Lower leg skin (tissue), 4 donors: ENCODE data around the gene FAM120A. TPM values are rescaled to one million over a fixed set of nuclear protein-coding genes. Genes with fewer than 3 reads are reported as not detected.
A peak's percentile ranks its signal among the peaks of the same experiment; 100 is the strongest.

Experiments
- DNase-seq, 2 donors: peaks; one replicate each; pipeline ENCODE4 v3.0.0-alpha.2; 2019; ENCODE audit warnings: low spot score in 2 of 2
- H3K4me3 ChIP-seq: fragments of 200-600 bp; sonication (generic); 2 replicates; pipeline ENCODE4 v1.5.1; 2017; ENCODE audit warnings: mild to moderate bottlenecking, low read depth; ENCODE audit not compliant: poor library complexity, severe bottlenecking
- POLR2A ChIP-seq, 2 donors: fragments of 450-650 bp; IDR thresholded peaks; one replicate each; pipeline ENCODE4 v1.6.1; 2016 to 2017; ENCODE audit warnings: antibody characterized with exemption in 2 of 2, mild to moderate bottlenecking in 1 of 2, moderate library complexity in 1 of 2
- WGBS, 2 donors: methylation state at CpG; one replicate each; pipeline ENCODE4 v1.1.5; 2018; 5-methylcytosine and 5-hydroxymethylcytosine counted together
- intact Hi-C: fragments of 100-400 bp; cut with DNase I; formaldehyde crosslinking; loops from one replicate; pipeline ENCODE4 v1.15.0; 2023; ENCODE audit warnings: low total_unique reads
- total RNA-seq, 4 donors: library from RNA; depleted of rRNA; stranded (reverse); fragments of >200 nt; gene quantifications; one replicate each; pipeline ENCODE4 v1.1.0, GENCODE V29; 2016
- TF ChIP-seq, protein P1 (sequence below), 3 donors: fragments of 450-650 bp; IDR thresholded peaks; one replicate each; pipeline ENCODE4 v1.5.1; 2016; ENCODE audit warnings: antibody characterized with exemption in 3 of 3, mild to moderate bottlenecking in 3 of 3, moderate library complexity in 2 of 3

The FAM120A gene
- total RNA-seq, 4 donors from 2014 or later: 58.1 to 80.5 (median 65.0) TPM

DNA sequence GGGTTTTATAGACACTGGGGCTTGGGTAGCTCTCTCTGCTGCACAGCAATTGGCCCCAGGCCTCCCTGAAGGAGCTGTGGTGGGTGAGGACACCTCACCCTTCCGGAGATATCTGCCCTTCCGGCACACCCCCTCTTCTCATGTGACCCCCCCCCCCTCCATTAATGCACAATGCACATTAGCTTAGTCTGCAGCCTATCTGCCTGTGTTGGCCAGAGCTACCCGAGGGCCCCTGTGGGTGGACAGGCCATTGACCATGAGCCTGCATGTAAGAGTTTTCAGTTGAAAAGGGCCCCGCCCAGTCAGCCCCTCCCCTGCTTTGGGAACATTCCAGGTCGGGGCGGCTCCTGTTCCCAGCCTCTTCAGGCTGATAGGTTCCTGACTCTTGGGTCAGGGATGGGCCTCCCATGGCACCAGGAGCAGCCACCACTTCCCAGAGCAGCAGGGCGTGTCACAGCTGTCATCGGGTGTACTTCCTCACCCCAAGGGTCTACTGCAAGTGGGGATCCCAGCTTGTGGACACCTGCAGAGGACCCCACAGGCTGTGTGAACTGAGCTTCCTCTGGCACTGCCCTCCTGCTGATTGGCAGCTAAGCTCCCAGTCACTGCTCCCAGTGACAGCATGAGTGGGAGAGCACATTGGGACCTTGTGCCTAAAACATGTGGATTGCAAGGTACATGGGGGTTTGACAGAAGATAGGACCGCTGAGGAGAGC lies 142.7 kb downstream of the FAM120A start:
- DNase-seq: peak in 1 of 2 donors; percentile 89
- no peak for TF ChIP-seq POLR2A (IDR thresholded peaks at IDR 0.05)
- TF ChIP-seq, protein P1, sequence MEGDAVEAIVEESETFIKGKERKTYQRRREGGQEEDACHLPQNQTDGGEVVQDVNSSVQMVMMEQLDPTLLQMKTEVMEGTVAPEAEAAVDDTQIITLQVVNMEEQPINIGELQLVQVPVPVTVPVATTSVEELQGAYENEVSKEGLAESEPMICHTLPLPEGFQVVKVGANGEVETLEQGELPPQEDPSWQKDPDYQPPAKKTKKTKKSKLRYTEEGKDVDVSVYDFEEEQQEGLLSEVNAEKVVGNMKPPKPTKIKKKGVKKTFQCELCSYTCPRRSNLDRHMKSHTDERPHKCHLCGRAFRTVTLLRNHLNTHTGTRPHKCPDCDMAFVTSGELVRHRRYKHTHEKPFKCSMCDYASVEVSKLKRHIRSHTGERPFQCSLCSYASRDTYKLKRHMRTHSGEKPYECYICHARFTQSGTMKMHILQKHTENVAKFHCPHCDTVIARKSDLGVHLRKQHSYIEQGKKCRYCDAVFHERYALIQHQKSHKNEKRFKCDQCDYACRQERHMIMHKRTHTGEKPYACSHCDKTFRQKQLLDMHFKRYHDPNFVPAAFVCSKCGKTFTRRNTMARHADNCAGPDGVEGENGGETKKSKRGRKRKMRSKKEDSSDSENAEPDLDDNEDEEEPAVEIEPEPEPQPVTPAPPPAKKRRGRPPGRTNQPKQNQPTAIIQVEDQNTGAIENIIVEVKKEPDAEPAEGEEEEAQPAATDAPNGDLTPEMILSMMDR (IDR thresholded peaks at IDR 0.05): no peak
- intact Hi-C loops: no loop called here
- no peak overlapping the region for H3K4me3 ChIP-seq
- WGBS, 2 donors: 24 to 31% methylated on average over 9 of the region's 9 CpGs

GRCh38 chr9:93595461-93595860 lies 144.0 kb downstream of the FAM120A start:
- intact Hi-C loops: no loop called here
- H3K4me3 ChIP-seq: no peak overlapping the region
- TF ChIP-seq POLR2A (IDR thresholded peaks at IDR 0.05): no peak
- TF ChIP-seq, protein P1 (IDR thresholded peaks at IDR 0.05): no peak
- DNase-seq: peak in 1 of 2 donors; percentile 53
- 90% methylated on average over 5 of the region's 5 CpGs for WGBS, 2 donors

DNA sequence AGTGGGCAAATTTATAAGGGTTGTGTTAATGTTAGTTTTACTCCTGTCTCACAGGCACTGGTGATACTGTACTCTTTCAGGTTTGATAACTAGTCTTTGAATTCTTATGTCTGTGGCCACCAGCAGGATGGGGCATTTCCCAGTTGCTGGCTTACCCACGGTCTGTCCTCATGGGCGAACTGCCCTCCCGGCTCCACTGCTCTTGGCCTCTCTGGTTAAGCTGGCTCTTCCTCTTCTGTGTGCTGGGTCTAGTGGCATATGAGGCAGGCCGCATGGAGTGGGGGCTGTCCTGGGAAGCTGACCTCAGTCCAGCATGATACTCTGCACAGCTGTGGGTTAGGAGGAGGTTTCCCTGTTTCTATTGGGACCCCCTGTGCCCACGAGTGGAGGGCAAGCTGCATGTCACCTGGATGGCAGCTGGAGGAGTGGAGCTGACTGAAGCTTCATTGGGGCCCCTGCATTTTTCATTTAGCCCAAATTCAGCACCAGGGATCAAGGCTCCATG lies 144.4 kb downstream of the FAM120A start:
- no peak overlapping the region for H3K4me3 ChIP-seq
- WGBS, 2 donors: 83 to 84% methylated on average over 5 of the region's 5 CpGs
- TF ChIP-seq, protein P1 (IDR thresholded peaks at IDR 0.05): no peak
- no peak for TF ChIP-seq POLR2A (IDR thresholded peaks at IDR 0.05)
- intact Hi-C loops: no loop called here
- DNase-seq: no peak

GRCh38 chr9:93596399-93596798 lies 144.9 kb downstream of the FAM120A start:
- 70 to 72% methylated on average over 4 of the region's 4 CpGs for WGBS, 2 donors
- TF ChIP-seq, protein P1 (IDR thresholded peaks at IDR 0.05): no peak
- no peak for TF ChIP-seq POLR2A (IDR thresholded peaks at IDR 0.05)
- H3K4me3 ChIP-seq: no peak overlapping the region
- intact Hi-C loops: no loop called here
- DNase-seq: peak in 1 of 2 donors; percentile 60

- intact Hi-C loops: no loop called here
- DNase-seq: peak in 1 of 2 donors; percentile 53
Observed at GRCh38 chr9:93597142-93597706, 145.7 kb downstream of the FAM120A start.

More at GRCh38 chr9:93597142-93597706, 145.7 kb downstream of the FAM120A start:
- no peak overlapping the region for H3K4me3 ChIP-seq
- WGBS, 2 donors: 98 to 100% methylated on average over 6 of the region's 6 CpGs
- TF ChIP-seq, protein P1 (IDR thresholded peaks at IDR 0.05): no peak
- no peak for TF ChIP-seq POLR2A (IDR thresholded peaks at IDR 0.05)
